Heart left ventricle (tissue), 16 donors: ENCODE measurements around the gene SPTAN1. TPM values are rescaled to one million over a fixed set of nuclear protein-coding genes. Genes with fewer than 3 reads are reported as not detected.

ENCODE experiments used
- ATAC-seq, 4 donors: fragments of 200-7000 bp; cut with Tn5 transposase; one replicate each; pipeline ENCODE4 v1.9.1; 2020 to 2022; ENCODE audit warnings: moderate library complexity in 4 of 4, mild to moderate bottlenecking in 3 of 4, moderate number of reproducible peaks in 1 of 4
- DNase-seq, 5 donors: peaks; one replicate each; pipeline ENCODE4 v3.0.0-alpha.2; 2020
- H3K27ac ChIP-seq, 12 donors: fragments of 200-600 bp; sonication (generic) in 4 of 12; one replicate each; pipeline versions ENCODE4 v1.5.0 to v1.8.0; 2016 to 2022; ENCODE audit warnings: mild to moderate bottlenecking in 2 of 12
- H3K27me3 ChIP-seq, 9 donors: fragments of 200-600 bp; sonication (generic) in 2 of 9; one replicate each; pipeline versions ENCODE4 v1.5.1 to v1.8.0; 2016 to 2022; ENCODE audit warnings: mild to moderate bottlenecking in 3 of 9
- H3K36me3 ChIP-seq, 9 donors: fragments of 200-600 bp; sonication (generic) in 2 of 9; one replicate each; pipeline versions ENCODE4 v1.5.0 to v1.8.0; 2018 to 2022; ENCODE audit warnings: mild to moderate bottlenecking in 2 of 9
- H3K4me1 ChIP-seq, 12 donors: fragments of 200-600 bp; sonication (generic) in 4 of 12; one replicate each; pipeline versions ENCODE4 v1.5.0 to v1.8.0; 2016 to 2022; ENCODE audit warnings: mild to moderate bottlenecking in 3 of 12
- H3K4me3 ChIP-seq, 12 donors: fragments of 200-600 bp; sonication (generic) in 4 of 12; one replicate each; pipeline versions ENCODE4 v1.5.0 to v1.8.0; 2017 to 2022; ENCODE audit warnings: mild to moderate bottlenecking in 9 of 12, moderate library complexity in 4 of 12
- H3K9me3 ChIP-seq, 12 donors: fragments of 200-600 bp; sonication (generic) in 4 of 12; one replicate each; pipeline versions ENCODE4 v1.5.0 to v1.8.0; 2016 to 2022; ENCODE audit warnings: mild to moderate bottlenecking in 1 of 12
- POLR2A ChIP-seq, 2 donors: fragments of 450-650 bp; IDR thresholded peaks; one replicate each; pipeline ENCODE4 v1.6.1; 2017; ENCODE audit warnings: antibody characterized with exemption in 2 of 2, mild to moderate bottlenecking in 2 of 2, moderate library complexity in 2 of 2
- WGBS, 4 donors: extraction: QIAGEN DNeasy Blood & Tissue Kit in 2 of 4; methylation state at CpG; one replicate each; pipeline versions ENCODE4 v1.1.5 to v1.1.7; 2013 to 2018; 5-methylcytosine and 5-hydroxymethylcytosine counted together
- intact Hi-C, 10 donors: fragments of 100-400 bp; cut with DNase I; formaldehyde crosslinking; loops; one replicate each; pipeline versions ENCODE4 v1.11.1 to v1.14.2; 2022
- polyA plus RNA-seq, 2 donors: library from polyadenylated mRNA; stranded (reverse); fragments of 200-250 nt; gene quantifications; one replicate each; pipeline ENCODE4 v1.2.3, GENCODE V29; 2013
- total RNA-seq, 9 donors: library from RNA; depleted of rRNA in 2 of 9; stranded (reverse); fragments of >200 nt in 2 of 9; fragmentation: NEBNext Ultra II Directional in 3 of 9; extraction: Animal tissue kit (Norgen Biotek cat#: 25700) in 3 of 9; gene quantifications; one replicate each; pipeline versions ENCODE4 v1.1.0 to v1.2.4, GENCODE V29; 2016 to 2023
- TF ChIP-seq, protein P1 (sequence below), 12 donors: fragments of 200-600 bp; sonication (generic) in 4 of 12; IDR thresholded peaks; one replicate each; pipeline versions ENCODE4 v1.5.0 to v1.8.0; 2018 to 2022; ENCODE audit warnings: antibody characterized with exemption in 12 of 12, mild to moderate bottlenecking in 5 of 12
- donor health status: ischemic (EF 13 %, LVEDD 7.1; RV severe dilation, severe dysfunction).
- donor health status: healthy with polysubstance abuse.
- donor health status: DM: no; HTN: yes; CAD: no.
- donor health status: DM: no; HTN: no; CAD: no.
- donor health status: ischemic (EF 25% LVEDD 6.9; RV normal size, moderate dysfunction).
- donor health status: ischemic (EF 25% LVEDD 5.7; RV mildly dilated, moderate dysfunction).
- donor health status: healthy.
- donor health status: DM: yes; HTN: yes; CAD: no.
- donor health status: ischemic (EF 35%, LVEDD 5.7; RV mildly dilated, moderate dysfunction).
- donor health status: nonischemic (EF 11% LVEDD 7.7; RV severe dilation, severe dysfunction).
- donor health status: DM: yes; HTN: yes; CAD: no.
- donor health status: PGD.
- donor health status: ischemic (EF 29% LVEDD 5.4; RV normal size, mild dysfunction).
- donor health status: nonischemic (EF 23%, LVEDD 6.1; RV moderate dilation, normal function).

Gene SPTAN1
- total and polyA plus RNA-seq, 11 donors: 104 to 472 (median 273) TPM

DNA sequence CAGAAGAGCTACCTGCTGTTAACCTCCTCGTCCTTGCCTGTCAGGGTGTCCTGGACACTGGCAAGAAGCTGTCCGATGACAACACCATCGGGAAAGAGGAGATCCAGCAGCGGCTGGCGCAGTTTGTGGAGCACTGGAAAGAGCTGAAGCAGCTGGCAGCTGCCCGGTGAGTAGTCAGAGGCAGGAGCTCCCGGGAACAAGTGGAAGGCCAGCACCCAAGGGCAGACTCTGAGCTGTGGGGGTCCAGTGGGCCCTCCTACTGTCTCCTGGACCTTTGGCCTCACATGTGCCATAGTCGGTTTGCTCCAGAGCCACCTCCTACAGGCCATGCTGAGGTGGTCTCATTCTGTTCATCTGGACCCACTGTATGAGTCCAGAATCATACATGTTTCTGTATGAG, 65.6 kb downstream of the SPTAN1 start:
- H3K27me3 ChIP-seq: no peaks in the 10 kb centered on the region
- no peaks in the 10 kb centered on the region for H3K9me3 ChIP-seq
- no peak for DNase-seq
- 78 to 88% (median 87%) methylated on average over 4 to 8 of the region's 8 CpGs for WGBS, 4 donors
- no peak overlapping the region for H3K4me3 ChIP-seq
- TF ChIP-seq, protein P1, sequence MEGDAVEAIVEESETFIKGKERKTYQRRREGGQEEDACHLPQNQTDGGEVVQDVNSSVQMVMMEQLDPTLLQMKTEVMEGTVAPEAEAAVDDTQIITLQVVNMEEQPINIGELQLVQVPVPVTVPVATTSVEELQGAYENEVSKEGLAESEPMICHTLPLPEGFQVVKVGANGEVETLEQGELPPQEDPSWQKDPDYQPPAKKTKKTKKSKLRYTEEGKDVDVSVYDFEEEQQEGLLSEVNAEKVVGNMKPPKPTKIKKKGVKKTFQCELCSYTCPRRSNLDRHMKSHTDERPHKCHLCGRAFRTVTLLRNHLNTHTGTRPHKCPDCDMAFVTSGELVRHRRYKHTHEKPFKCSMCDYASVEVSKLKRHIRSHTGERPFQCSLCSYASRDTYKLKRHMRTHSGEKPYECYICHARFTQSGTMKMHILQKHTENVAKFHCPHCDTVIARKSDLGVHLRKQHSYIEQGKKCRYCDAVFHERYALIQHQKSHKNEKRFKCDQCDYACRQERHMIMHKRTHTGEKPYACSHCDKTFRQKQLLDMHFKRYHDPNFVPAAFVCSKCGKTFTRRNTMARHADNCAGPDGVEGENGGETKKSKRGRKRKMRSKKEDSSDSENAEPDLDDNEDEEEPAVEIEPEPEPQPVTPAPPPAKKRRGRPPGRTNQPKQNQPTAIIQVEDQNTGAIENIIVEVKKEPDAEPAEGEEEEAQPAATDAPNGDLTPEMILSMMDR (IDR thresholded peaks at IDR 0.05): no peak
- no peak for TF ChIP-seq POLR2A (IDR thresholded peaks at IDR 0.05)
- peaks cover 21 to 100% (median 100%) of the 10 kb centered on the region in 9 donors for H3K36me3 ChIP-seq
- no peak for ATAC-seq
- intact Hi-C loops: loop anchor here in 2 of 10 donors (5.0 kb wide), 1 partner anchor 36 kb away; no protein-coding TSS in a partner anchor
- no peak overlapping the region for H3K27ac ChIP-seq
- peaks cover 0 to 3% (median 0%) of the 10 kb centered on the region in 12 donors for H3K4me1 ChIP-seq

GRCh38 chr9:128619127-128619526, 66.7 kb downstream of the SPTAN1 start:
- DNase-seq (no peak), ATAC-seq (no peak)
- no peak overlapping the region for H3K27ac ChIP-seq
- H3K36me3 ChIP-seq: peaks cover 16 to 100% (median 100%) of the 10 kb centered on the region in 9 donors
- H3K27me3 ChIP-seq: no peaks in the 10 kb centered on the region
- H3K4me3 ChIP-seq: no peak overlapping the region
- 85 to 93% (median 90%) methylated on average over 6 of the region's 6 CpGs for WGBS, 4 donors
- TF ChIP-seq, protein P1 (IDR thresholded peaks at IDR 0.05): no peak
- no peak for TF ChIP-seq POLR2A (IDR thresholded peaks at IDR 0.05)
- peaks cover 0 to 3% (median 0%) of the 10 kb centered on the region in 12 donors for H3K4me1 ChIP-seq
- H3K9me3 ChIP-seq: no peaks in the 10 kb centered on the region
- intact Hi-C loops: loop anchor here in 2 of 10 donors (5.0 kb wide), 1 partner anchor 37 kb away; no protein-coding TSS in a partner anchor

DNA sequence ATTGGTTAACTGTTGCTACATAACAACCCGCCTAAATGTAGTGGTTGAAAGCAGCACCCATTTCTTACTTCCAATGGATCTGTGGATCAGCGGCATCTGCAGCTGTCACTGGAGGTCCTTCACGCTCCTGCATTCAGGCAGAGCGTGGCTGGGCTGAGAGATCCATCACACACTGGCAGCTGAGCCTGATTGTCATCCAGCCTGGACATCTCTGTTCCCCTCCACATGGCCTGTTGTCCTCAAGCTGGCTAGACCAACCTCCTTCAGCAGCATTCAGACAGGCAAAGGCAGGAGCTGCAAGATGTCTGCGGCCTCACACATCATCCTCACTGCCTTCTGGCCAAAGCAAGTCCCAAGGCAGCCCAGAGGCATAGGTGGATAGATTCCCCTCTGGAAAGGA, 67.4 kb downstream of the SPTAN1 start:
- TF ChIP-seq POLR2A (IDR thresholded peaks at IDR 0.05): no peak
- TF ChIP-seq, protein P1 (IDR thresholded peaks at IDR 0.05): no peak
- no peak for ATAC-seq
- no peaks in the 10 kb centered on the region for H3K27me3 ChIP-seq
- peaks cover 0 to 3% (median 0%) of the 10 kb centered on the region in 12 donors for H3K4me1 ChIP-seq
- H3K9me3 ChIP-seq: no peaks in the 10 kb centered on the region
- H3K36me3 ChIP-seq: peaks cover 12 to 100% (median 100%) of the 10 kb centered on the region in 9 donors
- intact Hi-C loops: loop anchor here in 4 of 10 donors (5.0 to 10.0 kb wide), 3 partner anchors 37 to 255 kb away; no protein-coding TSS in a partner anchor
- no peak for DNase-seq
- H3K27ac ChIP-seq: no peak overlapping the region
- WGBS, 4 donors: 98 to 100% (median 99%) methylated on average over 5 of the region's 5 CpGs
- H3K4me3 ChIP-seq: no peak overlapping the region

GRCh38 chr9:128621730-128622455, 69.5 kb downstream of the SPTAN1 start:
- Histone ChIP-seq H3K4me1 (peaks cover 0 to 3% (median 0%) of the 10 kb centered on the region in 12 donors), H3K9me3 (no peaks in the 10 kb centered on the region), H3K27me3 (no peaks in the 10 kb centered on the region), H3K36me3 (peaks cover 3 to 100% (median 100%) of the 10 kb centered on the region in 9 donors), H3K27ac (no peak overlapping the region), H3K4me3 (no peak overlapping the region)
- WGBS, 4 donors: 63 to 68% (median 65%) methylated on average over 14 of the region's 14 CpGs
- no peak for DNase-seq
- TF ChIP-seq, protein P1 (IDR thresholded peaks at IDR 0.05): no peak
- TF ChIP-seq POLR2A (IDR thresholded peaks at IDR 0.05): no peak
- intact Hi-C loops: loop anchor here in 2 of 10 donors (5.0 to 10.0 kb wide), 2 partner anchors 45 to 257 kb away; no protein-coding TSS in a partner anchor
- no peak for ATAC-seq
